IMR-90 (cell line): ENCODE data around the gene TFRC. TPM values are rescaled to one million over a fixed set of nuclear protein-coding genes. Genes with fewer than 3 reads are reported as not detected.

Experiments used
- ATAC-seq: fragments of 200-7000 bp; cut with Tn5 transposase; 2 replicates; pipeline ENCODE4 v1.9.1; 2020; ENCODE audit warnings: low read depth, mild to moderate bottlenecking, moderate library complexity
- BruUV-seq: library from RNA; stranded (reverse); fragments of 400-500 nt; replicated peaks from 2 replicates; lab custom pipeline; 2021; lab: Mats Ljungman, UMichigan
- CTCF ChIA-PET: fragments of 300-600 bp; formaldehyde crosslinking; extraction: SDS; loops from one replicate; lab custom pipeline; 2021; ENCODE audit warnings: antibody characterized with exemption; lab: Yijun Ruan, JAX
- POLR2A ChIA-PET: fragments of 300-600 bp; sonication (Branson Sonifier 250); formaldehyde crosslinking; loops from one replicate; lab custom pipeline; 2022; ENCODE audit warnings: antibody characterized with exemption; ENCODE audit not compliant: unreplicated experiment; lab: Charles Lee
- DNase-seq: peaks from one replicate; pipeline ENCODE4 v3.0.0; 2013
- H2AFZ ChIP-seq: replicated peaks from 2 replicates; pipeline ENCODE3; 2013; ENCODE audit warnings: low read length, mild to moderate bottlenecking; ENCODE audit not compliant: poor library complexity
- H2AK5ac ChIP-seq: 2 replicates; pipeline ENCODE4 v1.6.1; 2013; ENCODE audit warnings: low read depth, low read length, inconsistent platforms
- H2AK9ac ChIP-seq: replicated peaks from 2 replicates; pipeline ENCODE3; 2013; ENCODE audit warnings: mild to moderate bottlenecking, low read depth, low read length, moderate library complexity; ENCODE audit not compliant: poor library complexity
- H2BK120ac ChIP-seq: 2 replicates; pipeline ENCODE4 v1.6.1; 2013; ENCODE audit warnings: low read depth, low read length, inconsistent platforms
- H2BK15ac ChIP-seq: 3 replicates; pipeline ENCODE4 v1.6.1; 2013; ENCODE audit warnings: low read depth, low read length, inconsistent platforms
- H2BK20ac ChIP-seq: 2 replicates; pipeline ENCODE4 v1.6.1; 2013; ENCODE audit warnings: low read depth, mild to moderate bottlenecking, inconsistent platforms, low read length, moderate library complexity
- H2BK5ac ChIP-seq: 2 replicates; pipeline ENCODE4 v1.6.1; 2013; ENCODE audit warnings: mild to moderate bottlenecking, low read depth, low read length, inconsistent platforms; ENCODE audit not compliant: poor library complexity, severe bottlenecking
- H3K14ac ChIP-seq: replicated peaks from 2 replicates; pipeline ENCODE4 v1.6.1; 2013; ENCODE audit warnings: low read depth, low read length, inconsistent platforms
- H3K18ac ChIP-seq: 2 replicates; pipeline ENCODE4 v1.6.1; 2013; ENCODE audit warnings: low read depth, low read length, control low read depth
- H3K23ac ChIP-seq: 2 replicates; pipeline ENCODE4 v1.6.1; 2013; ENCODE audit warnings: low read depth, low read length, inconsistent platforms
- H3K27ac ChIP-seq: 2 replicates; pipeline ENCODE4 v1.5.1; 2013; ENCODE audit warnings: mild to moderate bottlenecking, control low read depth, low read length; ENCODE audit not compliant: insufficient read depth
- H3K27me3 ChIP-seq: 2 replicates; pipeline ENCODE4 v1.6.1; 2013; ENCODE audit warnings: low read length; ENCODE audit not compliant: control insufficient read depth, insufficient read depth
- H3K36me3 ChIP-seq: 2 replicates; pipeline ENCODE4 v1.6.1; 2013; ENCODE audit warnings: low read length, mixed read lengths; ENCODE audit not compliant: control insufficient read depth, insufficient read depth
- H3K4ac ChIP-seq: 2 replicates; pipeline ENCODE4 v1.6.1; 2013; ENCODE audit warnings: low read depth, low read length, inconsistent platforms
- H3K4me1 ChIP-seq: 2 replicates; pipeline ENCODE4 v1.6.1; 2013; ENCODE audit warnings: low read length, mixed read lengths; ENCODE audit not compliant: control insufficient read depth, insufficient read depth
- H3K4me2 ChIP-seq: 2 replicates; pipeline ENCODE4 v1.6.1; 2013; ENCODE audit warnings: low read depth, mild to moderate bottlenecking, control low read depth, low read length, moderate library complexity
- H3K4me3 ChIP-seq: 2 replicates; pipeline ENCODE4 v1.5.1; 2013; ENCODE audit warnings: low read depth, mild to moderate bottlenecking, control low read depth, low read length, moderate library complexity; ENCODE audit not compliant: insufficient read depth
- H3K56ac ChIP-seq: 2 replicates; pipeline ENCODE4 v1.6.1; 2013; ENCODE audit warnings: low read length, inconsistent platforms; ENCODE audit not compliant: insufficient read depth; ENCODE audit errors: extremely low read depth
- H3K79me1 ChIP-seq, 2 experiments: 2 replicates each; pipeline ENCODE4 v1.6.1; 2013; ENCODE audit warnings: low read length in 2 of 2, inconsistent platforms in 1 of 2, low read depth in 1 of 2
- H3K9ac ChIP-seq: 2 replicates; pipeline ENCODE4 v1.6.1; 2013; ENCODE audit warnings: low read depth, low read length, control low read depth
- H3K9me1 ChIP-seq: 2 replicates; pipeline ENCODE4 v1.6.1; 2013; ENCODE audit warnings: low read length, inconsistent platforms; ENCODE audit not compliant: insufficient read depth
- H3K9me3 ChIP-seq: 2 replicates; pipeline ENCODE4 v1.6.1; 2013; ENCODE audit warnings: low read length; ENCODE audit not compliant: control insufficient read depth, insufficient read depth
- H4K20me1 ChIP-seq: 2 replicates; pipeline ENCODE4 v1.6.1; 2013; ENCODE audit warnings: low read length, inconsistent platforms; ENCODE audit not compliant: insufficient read depth
- H4K5ac ChIP-seq: 2 replicates; pipeline ENCODE4 v1.6.1; 2013; ENCODE audit warnings: mild to moderate bottlenecking, low read depth, low read length, control low read depth
- H4K8ac ChIP-seq, 2 experiments: 2 replicates each; pipeline ENCODE4 v1.6.1; 2013; ENCODE audit warnings: low read depth in 2 of 2, low read length in 2 of 2, control low read depth in 1 of 2, inconsistent platforms in 1 of 2
- H4K91ac ChIP-seq: 2 replicates; pipeline ENCODE4 v1.6.1; 2013; ENCODE audit warnings: low read depth, low read length, inconsistent platforms; ENCODE audit not compliant: insufficient read depth
- BHLHE40 ChIP-seq: fragments of 150-350 bp; IDR thresholded peaks from 2 replicates; pipeline ENCODE4 v1.6.1; 2016; ENCODE audit warnings: mild to moderate bottlenecking, low read depth, low read length
- CEBPB ChIP-seq: IDR thresholded peaks from 2 replicates; pipeline ENCODE4 v1.6.1; 2012; ENCODE audit warnings: low read depth, low read length, improper control_type of control experiment
- CHD1 ChIP-seq: IDR thresholded peaks from 2 replicates; pipeline ENCODE4 v1.6.1; 2012; ENCODE audit warnings: low read depth, low read length, improper control_type of control experiment
- CTCF ChIP-seq: conservative IDR thresholded peaks from 2 replicates; pipeline ENCODE4 v1.5.1; 2012; ENCODE audit warnings: mild to moderate bottlenecking, low read depth, low read length, improper control_type of control experiment
- ELK1 ChIP-seq: fragments of 150-350 bp; IDR thresholded peaks from 2 replicates; pipeline ENCODE4 v1.6.1; 2016; ENCODE audit warnings: low read depth, mild to moderate bottlenecking, low read length, moderate library complexity, borderline replicate concordance
- FOS ChIP-seq: fragments of 150-350 bp; IDR thresholded peaks from 2 replicates; pipeline ENCODE4 v1.6.1; 2016; ENCODE audit warnings: low read depth, low read length
- MAFK ChIP-seq: IDR thresholded peaks from 2 replicates; pipeline ENCODE4 v1.6.1; 2012; ENCODE audit warnings: low read depth, low read length, improper control_type of control experiment
- MAZ ChIP-seq: IDR thresholded peaks from 2 replicates; pipeline ENCODE4 v1.6.1; 2012; ENCODE audit warnings: low read depth, mild to moderate bottlenecking, low read length, improper control_type of control experiment, moderate library complexity, borderline replicate concordance
- MXI1 ChIP-seq: IDR thresholded peaks from 2 replicates; pipeline ENCODE4 v1.6.1; 2012; ENCODE audit warnings: low read depth, mild to moderate bottlenecking, low read length, moderate library complexity, borderline replicate concordance
- NFE2L2 ChIP-seq: fragments of 150-350 bp; IDR thresholded peaks from 2 replicates; pipeline ENCODE4 v1.6.1; 2016; ENCODE audit warnings: low read depth, mild to moderate bottlenecking, low read length
- POLR2A ChIP-seq: IDR thresholded peaks from 2 replicates; pipeline ENCODE4 v1.6.1; 2012; ENCODE audit warnings: mild to moderate bottlenecking, low read depth, low read length
- RAD21 ChIP-seq: IDR thresholded peaks from 2 replicates; pipeline ENCODE4 v1.6.1; 2012; ENCODE audit warnings: low read length, improper control_type of control experiment
- RCOR1 ChIP-seq: IDR thresholded peaks from 2 replicates; pipeline ENCODE4 v1.6.1; 2012; ENCODE audit warnings: mild to moderate bottlenecking, low read length, improper control_type of control experiment; ENCODE audit not compliant: insufficient replicate concordance
- RFX5 ChIP-seq: IDR thresholded peaks from 2 replicates; pipeline ENCODE4 v1.8.0; 2012; ENCODE audit warnings: low read depth, mild to moderate bottlenecking, low read length, moderate library complexity
- SMC3 ChIP-seq: fragments of 150-350 bp; IDR thresholded peaks from 2 replicates; pipeline ENCODE4 v1.6.1; 2016; ENCODE audit warnings: low read depth, mild to moderate bottlenecking, antibody characterized with exemption, low read length, moderate library complexity
- USF2 ChIP-seq: fragments of 150-350 bp; IDR thresholded peaks from 2 replicates; pipeline ENCODE4 v1.6.1; 2017; ENCODE audit warnings: mild to moderate bottlenecking, antibody characterized with exemption, low read length, low read depth
- WGBS, 2 experiments: methylation state at CpG; one replicate each; pipeline versions ENCODE4 v1.1.5 to v1.1.7; 2013; ENCODE audit warnings: missing lambda C conversion rate in 2 of 2; ENCODE audit not compliant: insufficient read length in 1 of 2; ENCODE audit errors: extremely low coverage in 2 of 2; 5-methylcytosine and 5-hydroxymethylcytosine counted together
- dilution Hi-C: fragments of 300-500 bp; cut with HindIII; formaldehyde crosslinking; loops from one replicate; pipeline ENCODE4 v1.14.3; 2018; ENCODE audit warnings: low sequenced_read_pairs; ENCODE audit not compliant: unreplicated experiment
- in situ Hi-C: fragments of 300-500 bp; cut with MboI; formaldehyde crosslinking; loops from 3 replicates; pipeline ENCODE4 v1.14.3; 2019; ENCODE audit warnings: low sequenced_read_pairs, inconsistent platforms, mixed read lengths
- intact Hi-C: fragments of 100-400 bp; cut with micrococcal nuclease; formaldehyde crosslinking; loops from 2 replicates; pipeline ENCODE4 v1.10.0; 2022
- polyA plus RNA-seq, 3 experiments: library from polyadenylated mRNA; depleted of rRNA; stranded (reverse); fragments of >200 nt; gene quantifications; 2 replicates each; pipeline ENCODE4 v1.2.3, GENCODE V29; 2012; ENCODE audit warnings: low replicate concordance in 1 of 3
- total RNA-seq: library from RNA; depleted of rRNA; stranded (reverse); fragments of >200 nt; gene quantifications from 2 replicates; pipeline ENCODE4 v1.2.3, GENCODE V29; 2012

Gene TFRC
- total and polyA plus RNA-seq, 2 of the 4 experiments (the other 2 are of a cell fraction) = 78.6 to 156 TPM

DNA sequence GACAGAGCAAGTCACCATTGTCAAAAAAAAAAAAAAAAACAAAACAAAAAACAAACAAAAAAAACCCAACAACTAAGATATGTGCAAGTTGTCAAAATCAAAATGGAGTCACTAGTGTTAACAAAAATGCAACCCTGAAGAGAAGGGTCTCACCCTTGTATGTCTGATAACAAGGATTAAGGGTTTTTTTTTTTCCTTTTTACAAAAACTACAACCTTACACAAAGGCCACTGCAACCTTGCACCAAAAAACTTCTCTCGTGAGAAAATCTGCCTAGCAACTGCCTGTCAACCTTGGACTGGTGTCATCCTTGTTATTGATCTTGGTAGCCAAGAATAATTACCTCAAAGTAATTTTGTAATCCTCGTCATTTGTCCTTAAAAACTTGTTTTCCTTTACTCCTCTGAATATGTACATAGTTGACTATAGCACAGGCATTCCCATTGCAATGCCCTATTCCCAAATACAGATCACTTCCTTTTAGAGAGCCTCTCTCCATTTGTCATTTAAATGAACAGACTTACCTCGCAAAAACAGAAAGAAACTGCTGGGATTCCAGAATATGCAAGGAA is 24.0 kb downstream of the TFRC start:
- H3K56ac ChIP-seq = no peak overlapping the region
- no peak overlapping the region for H2BK5ac ChIP-seq
- no peak overlapping the region for H4K91ac ChIP-seq
- no peak overlapping the region for H3K27ac ChIP-seq
- no peak overlapping the region for H2BK15ac ChIP-seq
- H2BK20ac ChIP-seq = no peak overlapping the region
- no peak overlapping the region for H2AK9ac ChIP-seq
- no peak overlapping the region for H3K14ac ChIP-seq
- no peak overlapping the region for H2BK120ac ChIP-seq
- no peak overlapping the region for H3K4me3 ChIP-seq
- peaks cover 3 to 6% of the 10 kb centered on the region in 2 experiments; a peak in 1 of 4 replicates for H3K79me1 ChIP-seq
- no peak overlapping the region for H2AFZ ChIP-seq
- BruUV-seq = no TSS peak
- H4K5ac ChIP-seq = no peak overlapping the region
- no peak overlapping the region for H2AK5ac ChIP-seq
- H3K27me3 ChIP-seq = no peaks in the 10 kb centered on the region
- peaks cover 2% of the 10 kb centered on the region; the same call in 1 of the 2 replicates for H3K9me1 ChIP-seq
- TF ChIP-seq CEBPB (no peak), RFX5 (no peak), FOS (no peak), MXI1 (no peak), RAD21 (no peak), CHD1 (no peak), SMC3 (no peak), USF2 (no peak), RCOR1 (no peak), MAFK (no peak), POLR2A (no peak), NFE2L2 (no peak), CTCF (no peak), ELK1 (no peak), MAZ (no peak), BHLHE40 (no peak)
- H3K4me1 ChIP-seq = peaks cover 2% of the 10 kb centered on the region; the same call in 1 of the 2 replicates
- H3K9me3 ChIP-seq = no peaks in the 10 kb centered on the region
- no peak overlapping the region for H3K4ac ChIP-seq
- dilution Hi-C loops = loop anchor here (25.0 kb wide), 1 partner anchor 129 kb away; no protein-coding TSS in a partner anchor
- in situ Hi-C loops = no loop called here
- H4K8ac ChIP-seq = no peak overlapping the region
- intact Hi-C loops = no loop called here
- ATAC-seq (no peak), DNase-seq (no peak)
- ChIA-PET POLR2A (no interaction called here), CTCF (no interaction called here)
- peaks cover 58% of the 10 kb centered on the region for H3K36me3 ChIP-seq
- no peak overlapping the region for H3K9ac ChIP-seq
- H3K4me2 ChIP-seq = no peak overlapping the region
- no peaks in the 10 kb centered on the region for H4K20me1 ChIP-seq
- 100% methylated on average over 2 of the region's 3 CpGs; no CpG with 5 or more reads in 1 of the 2 experiments for WGBS, 2 experiments
- H3K18ac ChIP-seq = no peak overlapping the region
- no peak overlapping the region for H3K23ac ChIP-seq
